BE2C (cell line): ENCODE data around the gene EYA3.

Experiments
- DNase-seq: peaks from one replicate; pipeline ENCODE4 v3.0.0-alpha.2; 2020
- H3K27me3 ChIP-seq: fragments of 250-450 bp; sonication (Bioruptor Pico); 2 replicates; pipeline ENCODE4 v1.5.1; 2020; ENCODE audit warnings: mild to moderate bottlenecking
- H3K36me3 ChIP-seq: fragments of 250-450 bp; sonication (Bioruptor Pico); 2 replicates; pipeline ENCODE4 v1.5.1; 2020; ENCODE audit warnings: mild to moderate bottlenecking
- H3K4me1 ChIP-seq: fragments of 250-450 bp; sonication (Bioruptor Pico); 2 replicates; pipeline ENCODE4 v1.5.1; 2020
- H3K4me3 ChIP-seq: 2 replicates; pipeline ENCODE4 v1.5.1; 2011; ENCODE audit warnings: low read depth, low read length
- H3K9me3 ChIP-seq: fragments of 250-450 bp; sonication (Bioruptor Pico); 2 replicates; pipeline ENCODE4 v1.5.1; 2020
- TF ChIP-seq, protein P1 (sequence below): IDR thresholded peaks from 2 replicates; pipeline ENCODE4 v1.5.1; 2012; ENCODE audit warnings: mild to moderate bottlenecking, low read depth, low read length

EYA3 gene

DNA sequence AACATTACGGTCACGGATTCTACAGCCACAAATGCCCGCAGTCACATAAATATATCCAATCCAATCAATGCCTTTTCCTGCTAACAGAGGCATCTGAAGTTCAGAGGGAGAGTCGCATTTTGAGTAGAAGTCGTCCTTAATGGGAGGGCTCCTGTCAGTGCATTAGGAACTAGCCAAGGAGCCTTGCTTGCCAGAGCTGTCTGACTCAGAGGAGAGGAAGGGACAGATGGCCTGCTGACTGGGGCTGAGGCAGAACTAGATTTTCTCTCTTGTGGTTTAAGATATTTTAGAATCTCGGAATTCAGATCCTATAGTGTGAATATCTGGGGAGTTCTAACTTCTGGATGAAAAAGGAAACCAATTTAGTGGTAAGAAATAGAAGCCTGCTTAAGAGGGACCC lies 118.0 kb downstream of the EYA3 start:
- Histone ChIP-seq H3K4me1 (0 out of 2 replicates have a peak, but pooled peaks cover 4% of the 10 kb centered on the region), H3K27me3 (no peaks in the 10 kb centered on the region), H3K36me3 (no peaks in the 10 kb centered on the region), H3K9me3 (no peaks in the 10 kb centered on the region), H3K4me3 (no peak overlapping the region)
- TF ChIP-seq, protein P1, sequence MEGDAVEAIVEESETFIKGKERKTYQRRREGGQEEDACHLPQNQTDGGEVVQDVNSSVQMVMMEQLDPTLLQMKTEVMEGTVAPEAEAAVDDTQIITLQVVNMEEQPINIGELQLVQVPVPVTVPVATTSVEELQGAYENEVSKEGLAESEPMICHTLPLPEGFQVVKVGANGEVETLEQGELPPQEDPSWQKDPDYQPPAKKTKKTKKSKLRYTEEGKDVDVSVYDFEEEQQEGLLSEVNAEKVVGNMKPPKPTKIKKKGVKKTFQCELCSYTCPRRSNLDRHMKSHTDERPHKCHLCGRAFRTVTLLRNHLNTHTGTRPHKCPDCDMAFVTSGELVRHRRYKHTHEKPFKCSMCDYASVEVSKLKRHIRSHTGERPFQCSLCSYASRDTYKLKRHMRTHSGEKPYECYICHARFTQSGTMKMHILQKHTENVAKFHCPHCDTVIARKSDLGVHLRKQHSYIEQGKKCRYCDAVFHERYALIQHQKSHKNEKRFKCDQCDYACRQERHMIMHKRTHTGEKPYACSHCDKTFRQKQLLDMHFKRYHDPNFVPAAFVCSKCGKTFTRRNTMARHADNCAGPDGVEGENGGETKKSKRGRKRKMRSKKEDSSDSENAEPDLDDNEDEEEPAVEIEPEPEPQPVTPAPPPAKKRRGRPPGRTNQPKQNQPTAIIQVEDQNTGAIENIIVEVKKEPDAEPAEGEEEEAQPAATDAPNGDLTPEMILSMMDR: no peak
- DNase-seq: no peak

DNA sequence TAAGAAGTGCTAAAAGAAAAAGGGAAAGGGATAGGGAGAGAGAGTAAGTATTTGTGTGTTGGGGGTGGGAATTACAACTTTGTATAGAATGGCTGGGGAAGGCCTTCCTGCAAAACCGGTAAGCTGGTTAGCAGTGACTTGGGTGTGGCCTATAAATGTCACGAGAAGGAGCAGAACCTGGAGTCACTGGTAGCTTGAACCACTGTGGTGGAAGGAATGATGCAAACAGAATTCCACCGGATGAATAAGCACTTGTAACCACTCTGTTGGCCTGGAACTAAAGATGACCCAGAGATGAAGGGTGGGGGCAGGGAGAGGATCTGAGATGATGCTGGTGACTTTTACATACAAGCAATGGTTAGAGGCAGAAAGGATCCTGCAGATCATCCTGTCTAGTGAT lies 119.7 kb downstream of the EYA3 start:
- Histone ChIP-seq H3K27me3 (no peaks in the 10 kb centered on the region), H3K4me1 (0 out of 2 replicates have a peak, but pooled peaks cover 4% of the 10 kb centered on the region), H3K4me3 (no peak overlapping the region), H3K9me3 (no peaks in the 10 kb centered on the region), H3K36me3 (no peaks in the 10 kb centered on the region)
- TF ChIP-seq, protein P1: no peak
- DNase-seq: no peak

DNA sequence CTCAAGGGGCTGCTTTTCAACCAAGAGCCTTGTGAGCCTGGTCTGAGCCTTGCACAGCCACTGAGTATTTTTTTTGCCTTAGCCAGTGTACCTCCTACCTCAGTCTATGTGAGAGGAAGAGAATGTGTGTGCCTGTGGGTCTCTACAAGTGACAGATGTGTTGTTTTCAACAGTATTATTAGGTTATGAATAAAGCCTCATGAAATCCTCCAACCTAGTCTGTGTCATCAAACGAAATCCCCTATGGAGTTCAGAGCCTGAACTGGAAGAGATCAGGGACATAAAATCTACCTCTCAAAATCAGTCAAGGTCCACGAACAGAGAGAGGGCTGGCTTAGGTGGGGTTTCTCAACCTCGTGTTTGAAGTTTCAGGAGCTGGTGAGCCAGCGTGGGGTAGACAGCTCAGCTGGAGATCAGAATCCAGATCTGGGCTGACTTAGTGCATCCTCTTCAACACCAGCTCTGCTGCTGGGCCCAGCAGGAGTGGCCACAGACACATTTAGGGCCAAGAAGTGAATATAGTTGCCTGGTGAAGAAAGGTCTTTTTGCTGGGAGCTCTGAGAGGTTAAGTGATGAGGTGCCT lies 120.4 kb downstream of the EYA3 start:
- TF ChIP-seq, protein P1: no peak
- no peak overlapping the region for H3K4me3 ChIP-seq
- H3K4me1 ChIP-seq: 0 out of 2 replicates have a peak, but pooled peaks cover 4% of the 10 kb centered on the region
- no peak for DNase-seq
- no peaks in the 10 kb centered on the region for H3K27me3 ChIP-seq
- H3K36me3 ChIP-seq: no peaks in the 10 kb centered on the region
- H3K9me3 ChIP-seq: no peaks in the 10 kb centered on the region

DNA sequence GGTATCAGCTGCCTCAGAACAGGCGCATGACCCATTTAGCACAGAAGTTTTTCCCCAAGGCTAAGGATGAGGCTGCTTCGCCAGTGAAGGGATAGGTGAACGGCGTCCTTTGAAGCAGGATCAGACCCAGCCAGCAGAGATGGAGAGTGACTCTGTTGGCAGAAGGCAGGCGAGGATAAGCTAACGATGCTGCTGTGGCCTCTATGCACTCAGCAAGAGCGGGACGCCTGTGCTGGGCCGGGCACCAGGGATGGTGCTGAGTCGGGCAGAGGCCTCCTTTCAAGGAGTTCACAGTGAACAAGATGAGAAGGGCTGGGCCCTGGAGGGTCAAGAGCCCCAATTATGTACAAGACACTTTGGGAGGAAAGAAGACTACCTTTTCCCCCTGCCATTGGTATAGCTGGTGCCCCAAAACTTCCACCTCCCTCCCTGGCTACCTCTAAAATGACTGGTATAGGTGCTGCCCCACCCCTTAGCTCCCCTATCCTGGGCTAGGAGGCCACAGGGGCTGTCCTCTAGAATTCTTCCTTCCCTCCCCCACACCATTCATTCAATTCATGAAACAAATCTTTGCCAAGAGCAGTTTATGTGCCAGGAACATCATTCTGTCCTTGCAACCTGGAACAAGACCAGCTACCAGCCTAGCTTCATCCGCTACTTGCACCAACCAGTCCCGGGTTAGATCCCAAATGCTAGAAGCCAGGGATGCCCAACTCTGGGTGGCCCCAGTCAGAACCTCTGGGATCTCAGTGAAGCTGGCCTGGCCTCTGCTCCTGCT lies 121.1 kb downstream of the EYA3 start:
- Histone ChIP-seq H3K4me3 (no peak overlapping the region), H3K36me3 (no peaks in the 10 kb centered on the region), H3K4me1 (0 out of 2 replicates have a peak, but pooled peaks cover 4% of the 10 kb centered on the region), H3K9me3 (no peaks in the 10 kb centered on the region), H3K27me3 (no peaks in the 10 kb centered on the region)
- TF ChIP-seq, protein P1: no peak
- DNase-seq: no peak

DNA sequence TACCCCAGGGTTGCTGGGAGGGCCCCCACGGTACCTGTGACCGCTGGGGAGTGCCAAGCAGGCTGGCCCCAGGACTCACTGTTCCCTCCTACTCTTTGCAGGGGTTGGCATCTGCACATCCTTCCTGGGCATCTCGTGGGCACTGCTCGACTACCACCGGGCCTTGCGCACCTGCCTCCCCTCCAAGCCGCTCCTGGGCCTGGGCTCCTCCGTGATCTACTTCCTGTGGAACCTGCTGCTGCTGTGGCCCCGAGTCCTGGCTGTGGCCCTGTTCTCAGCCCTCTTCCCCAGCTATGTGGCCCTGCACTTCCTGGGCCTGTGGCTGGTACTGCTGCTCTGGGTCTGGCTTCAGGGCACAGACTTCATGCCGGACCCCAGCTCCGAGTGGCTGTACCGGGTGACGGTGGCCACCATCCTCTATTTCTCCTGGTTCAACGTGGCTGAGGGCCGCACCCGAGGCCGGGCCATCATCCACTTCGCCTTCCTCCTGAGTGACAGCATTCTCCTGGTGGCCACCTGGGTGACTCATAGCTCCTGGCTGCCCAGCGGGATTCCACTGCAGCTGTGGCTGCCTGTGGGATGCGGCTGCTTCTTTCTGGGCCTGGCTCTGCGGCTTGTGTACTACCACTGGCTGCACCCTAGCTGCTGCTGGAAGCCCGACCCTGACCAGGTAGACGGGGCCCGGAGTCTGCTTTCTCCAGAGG lies 121.9 kb downstream of the EYA3 start:
- H3K9me3 ChIP-seq: no peaks in the 10 kb centered on the region
- no peaks in the 10 kb centered on the region for H3K4me1 ChIP-seq
- no peaks in the 10 kb centered on the region for H3K27me3 ChIP-seq
- DNase-seq: no peak
- no peaks in the 10 kb centered on the region for H3K36me3 ChIP-seq
- no peak overlapping the region for H3K4me3 ChIP-seq
- TF ChIP-seq, protein P1: no peak
